Fibroblast of skin of right biceps (primary cell): ENCODE measurements around the gene COL5A1.
A peak's percentile ranks its signal among the peaks of the same experiment; 100 is the strongest.

Experiments
- DNase-seq: peaks from one replicate; pipeline ENCODE4 v3.0.0-alpha.2; 2013

COL5A1 gene

GRCh38 chr9:134795446-134795845 is 153.8 kb downstream of the COL5A1 start:
- DNase-seq = no peak

GRCh38 chr9:134796882-134797281 is 155.3 kb downstream of the COL5A1 start:
- no peak for DNase-seq

GRCh38 chr9:134800791-134801339 is 159.3 kb downstream of the COL5A1 start:
- DNase-seq = no peak

- no peak for DNase-seq
Observed at GRCh38 chr9:134802216-134802795, 160.7 kb downstream of the COL5A1 start.

- no peak for DNase-seq
Observed at GRCh38 chr9:134804871-134805270, 163.3 kb downstream of the COL5A1 start.

GRCh38 chr9:134807716-134808446 is 166.3 kb downstream of the COL5A1 start:
- DNase-seq = peak; percentile 88

- DNase-seq = no peak
Observed at GRCh38 chr9:134808447-134808792, 166.8 kb downstream of the COL5A1 start.

- DNase-seq = no peak
Observed at GRCh38 chr9:134809292-134809691, 167.7 kb downstream of the COL5A1 start.

GRCh38 chr9:134809826-134810225 is 168.2 kb downstream of the COL5A1 start:
- peak; percentile 52 for DNase-seq

GRCh38 chr9:134811079-134811672 is 169.6 kb downstream of the COL5A1 start:
- DNase-seq = no peak

- DNase-seq = peak; percentile 98
Observed at GRCh38 chr9:134811673-134812342, 170.2 kb downstream of the COL5A1 start.

- peak; percentile 28 for DNase-seq
Observed at GRCh38 chr9:134812343-134812673, 170.7 kb downstream of the COL5A1 start.

GRCh38 chr9:134813841-134814240 is 172.2 kb downstream of the COL5A1 start:
- DNase-seq = no peak

- peak; percentile 71 for DNase-seq
Observed at GRCh38 chr9:134814598-134815215, 173.1 kb downstream of the COL5A1 start.

GRCh38 chr9:134815435-134816214 is 174.0 kb downstream of the COL5A1 start:
- no peak for DNase-seq

- DNase-seq = no peak
Observed at GRCh38 chr9:134816264-134816663, 174.7 kb downstream of the COL5A1 start.

GRCh38 chr9:134818000-134818568 is 176.5 kb downstream of the COL5A1 start:
- DNase-seq = no peak

- DNase-seq = no peak
Observed at GRCh38 chr9:134818591-134818990, 177.0 kb downstream of the COL5A1 start.

GRCh38 chr9:134820901-134821300 is 179.3 kb downstream of the COL5A1 start:
- no peak for DNase-seq

- DNase-seq = no peak
Observed at GRCh38 chr9:134822541-134822940, 180.9 kb downstream of the COL5A1 start.

GRCh38 chr9:134823623-134824022 is 182.0 kb downstream of the COL5A1 start:
- no peak for DNase-seq

GRCh38 chr9:134824583-134824982 is 183.0 kb downstream of the COL5A1 start:
- DNase-seq = no peak
